Calu3 (cell line): ENCODE results near the gene ANO2. TPM values are rescaled to one million over a fixed set of nuclear protein-coding genes. Genes with fewer than 3 reads are reported as not detected.

Source experiments
- BruUV-seq: library from RNA; stranded (reverse); fragments of 400-500 nt; replicated peaks from 2 replicates; lab custom pipeline; 2021; lab: Mats Ljungman, UMichigan
- CTCF ChIA-PET: fragments of 300-600 bp; sonication (Branson Sonifier 250); formaldehyde crosslinking; loops from one replicate; lab custom pipeline; 2022; ENCODE audit warnings: antibody characterized with exemption; lab: Charles Lee
- DNase-seq: peaks from one replicate; pipeline ENCODE4 v3.0.0; 2022
- H3K27ac Mint-ChIP-seq: one replicate; pipeline ENCODE4 v1.8.0; 2022; ENCODE audit warnings: mixed read lengths; ENCODE audit not compliant: unreplicated experiment
- H3K27me3 Mint-ChIP-seq: one replicate; pipeline ENCODE4 v1.8.0; 2022; ENCODE audit warnings: mixed read lengths; ENCODE audit not compliant: unreplicated experiment
- H3K36me3 Mint-ChIP-seq: one replicate; pipeline ENCODE4 v1.8.0; 2022; ENCODE audit warnings: mild to moderate bottlenecking, moderate library complexity, mixed read lengths; ENCODE audit not compliant: insufficient read depth, unreplicated experiment
- H3K4me1 Mint-ChIP-seq: one replicate; pipeline ENCODE4 v1.8.0; 2022; ENCODE audit warnings: mild to moderate bottlenecking, low read depth, mixed read lengths; ENCODE audit not compliant: unreplicated experiment
- H3K4me3 Mint-ChIP-seq: one replicate; pipeline ENCODE4 v1.8.0; 2022; ENCODE audit warnings: mild to moderate bottlenecking, low read depth, moderate library complexity, mixed read lengths; ENCODE audit not compliant: unreplicated experiment
- H3K9me3 Mint-ChIP-seq: one replicate; pipeline ENCODE4 v1.8.0; 2022; ENCODE audit warnings: low read depth, mixed read lengths; ENCODE audit not compliant: unreplicated experiment
- intact Hi-C: fragments of 100-400 bp; cut with micrococcal nuclease; formaldehyde crosslinking; loops from one replicate; pipeline ENCODE4 v1.10.0; 2022; ENCODE audit not compliant: unreplicated experiment
- total RNA-seq: library from RNA; stranded (reverse); gene quantifications from 2 replicates; pipeline ENCODE4 v1.2.3, GENCODE V29; 2022
- TF ChIP-seq, protein P1 (sequence below): fragments of 200-600 bp; IDR thresholded peaks from one replicate; pipeline ENCODE4 v1.8.0; 2022; ENCODE audit warnings: antibody characterized with exemption; ENCODE audit not compliant: unreplicated experiment

Gene ANO2
- total RNA-seq, 1 experiment from 2014 or later = not detected

GRCh38 chr12:5611162-5611561 is 333.9 kb downstream of the ANO2 start:
- H3K27me3 Mint-ChIP-seq = peaks cover 12% of the 10 kb centered on the region
- H3K36me3 Mint-ChIP-seq = no peaks in the 10 kb centered on the region
- no peak overlapping the region for H3K27ac Mint-ChIP-seq
- DNase-seq = no peak
- no peak overlapping the region for H3K4me3 Mint-ChIP-seq
- H3K9me3 Mint-ChIP-seq = no peaks in the 10 kb centered on the region
- H3K4me1 Mint-ChIP-seq = no peaks in the 10 kb centered on the region
- intact Hi-C loops = no loop called here
- BruUV-seq = no TSS peak
- TF ChIP-seq, protein P1, sequence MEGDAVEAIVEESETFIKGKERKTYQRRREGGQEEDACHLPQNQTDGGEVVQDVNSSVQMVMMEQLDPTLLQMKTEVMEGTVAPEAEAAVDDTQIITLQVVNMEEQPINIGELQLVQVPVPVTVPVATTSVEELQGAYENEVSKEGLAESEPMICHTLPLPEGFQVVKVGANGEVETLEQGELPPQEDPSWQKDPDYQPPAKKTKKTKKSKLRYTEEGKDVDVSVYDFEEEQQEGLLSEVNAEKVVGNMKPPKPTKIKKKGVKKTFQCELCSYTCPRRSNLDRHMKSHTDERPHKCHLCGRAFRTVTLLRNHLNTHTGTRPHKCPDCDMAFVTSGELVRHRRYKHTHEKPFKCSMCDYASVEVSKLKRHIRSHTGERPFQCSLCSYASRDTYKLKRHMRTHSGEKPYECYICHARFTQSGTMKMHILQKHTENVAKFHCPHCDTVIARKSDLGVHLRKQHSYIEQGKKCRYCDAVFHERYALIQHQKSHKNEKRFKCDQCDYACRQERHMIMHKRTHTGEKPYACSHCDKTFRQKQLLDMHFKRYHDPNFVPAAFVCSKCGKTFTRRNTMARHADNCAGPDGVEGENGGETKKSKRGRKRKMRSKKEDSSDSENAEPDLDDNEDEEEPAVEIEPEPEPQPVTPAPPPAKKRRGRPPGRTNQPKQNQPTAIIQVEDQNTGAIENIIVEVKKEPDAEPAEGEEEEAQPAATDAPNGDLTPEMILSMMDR = no peak
- CTCF ChIA-PET = interaction anchor here (0.7 kb wide), 1 partner anchor 14 kb away, joined by 4 read pairs; no protein-coding TSS in a partner anchor

- intact Hi-C loops = no loop called here
- CTCF ChIA-PET = interaction anchor here (0.7 kb wide), 1 partner anchor 12 kb away, joined by 3 read pairs; no protein-coding TSS in a partner anchor
- Mint-ChIP-seq H3K4me1 (no peaks in the 10 kb centered on the region), H3K27me3 (peaks cover 13% of the 10 kb centered on the region), H3K36me3 (no peaks in the 10 kb centered on the region), H3K27ac (no peak overlapping the region), H3K9me3 (peaks cover 5% of the 10 kb centered on the region), H3K4me3 (no peak overlapping the region)
- DNase-seq = no peak
- TF ChIP-seq, protein P1 = no peak
- no TSS peak for BruUV-seq
These were observed 345.7 kb downstream of the ANO2 start for GRCh38 chr12:5599378-5599777.

GRCh38 chr12:5593998-5594397 is 351.1 kb downstream of the ANO2 start:
- peaks cover 8% of the 10 kb centered on the region for H3K9me3 Mint-ChIP-seq

DNA sequence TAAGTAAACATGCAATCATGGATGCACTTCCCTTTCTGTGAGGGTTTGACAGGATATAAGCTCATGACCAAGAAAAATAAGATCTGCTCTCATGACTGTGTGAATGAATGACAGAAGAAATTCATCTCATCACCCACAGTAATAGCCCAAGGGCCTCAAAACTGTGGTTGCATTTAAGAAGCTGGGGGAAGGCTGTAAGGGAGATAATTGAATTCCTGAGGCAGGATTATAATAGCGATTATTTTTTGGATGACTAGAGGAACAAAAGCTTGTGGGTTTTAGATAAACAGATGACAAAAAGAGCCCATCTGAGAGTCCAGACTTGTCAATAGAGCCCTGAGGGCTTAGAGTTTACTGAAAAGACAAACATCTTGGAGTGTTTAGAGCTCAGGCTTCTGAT is 352.0 kb downstream of the ANO2 start:
- H3K27ac Mint-ChIP-seq = no peak overlapping the region
- no TSS peak for BruUV-seq
- H3K27me3 Mint-ChIP-seq = peaks cover 26% of the 10 kb centered on the region
- TF ChIP-seq, protein P1 = no peak
- DNase-seq = no peak
- H3K9me3 Mint-ChIP-seq = peaks cover 9% of the 10 kb centered on the region
- no peak overlapping the region for H3K4me3 Mint-ChIP-seq
- intact Hi-C loops = no loop called here
- H3K36me3 Mint-ChIP-seq = no peaks in the 10 kb centered on the region
- CTCF ChIA-PET = no interaction called here
- H3K4me1 Mint-ChIP-seq = no peaks in the 10 kb centered on the region

More at GRCh38 chr12:5593998-5594397, 351.1 kb downstream of the ANO2 start:
- Mint-ChIP-seq H3K27ac (no peak overlapping the region), H3K36me3 (no peaks in the 10 kb centered on the region), H3K27me3 (peaks cover 26% of the 10 kb centered on the region), H3K4me3 (no peak overlapping the region), H3K4me1 (no peaks in the 10 kb centered on the region)
- intact Hi-C loops = no loop called here
- BruUV-seq = no TSS peak
- DNase-seq = no peak
- TF ChIP-seq, protein P1 = no peak
- CTCF ChIA-PET = interaction anchor here (0.7 kb wide), 1 partner anchor 829 kb away, joined by 3 read pairs; no protein-coding TSS in a partner anchor
